Vagina (tissue), 2 donors: Measurements from ENCODE around the gene CFAP299.

Source experiments
- POLR2A ChIP-seq, 2 donors: fragments of 450-650 bp; IDR thresholded peaks; one replicate each; pipeline ENCODE4 v1.6.1; 2017; ENCODE audit warnings: antibody characterized with exemption in 2 of 2, mild to moderate bottlenecking in 2 of 2, moderate library complexity in 2 of 2
- TF ChIP-seq, protein P1 (sequence below), 3 experiments: fragments of 450-650 bp in 2 of 3; fragments of 200-600 bp in 1 of 3; sonication (generic) in 1 of 3; IDR thresholded peaks; one replicate each; pipeline ENCODE4 v1.5.1; 2017 to 2019; ENCODE audit warnings: antibody characterized with exemption in 3 of 3, mild to moderate bottlenecking in 2 of 3, moderate library complexity in 2 of 3

DNA sequence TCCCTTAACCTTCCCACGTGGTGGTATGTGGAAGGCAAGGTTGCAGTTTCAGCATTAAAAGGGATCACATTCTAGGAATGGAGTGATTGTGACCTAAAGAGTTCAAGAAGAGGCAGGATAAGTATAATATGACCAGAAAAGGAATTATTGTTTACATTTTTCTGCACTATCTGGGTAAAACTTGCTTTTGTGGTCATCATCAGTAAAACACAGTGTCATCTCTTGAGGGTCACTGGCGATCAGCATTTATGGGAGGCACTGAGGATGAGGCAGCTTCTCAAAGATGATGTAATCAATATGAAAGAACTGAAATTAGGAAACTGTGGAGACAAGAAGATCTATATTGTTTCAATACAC lies 88.7 kb downstream of the CFAP299 start:
- no peak for TF ChIP-seq POLR2A (IDR thresholded peaks at IDR 0.05)
- TF ChIP-seq, protein P1, sequence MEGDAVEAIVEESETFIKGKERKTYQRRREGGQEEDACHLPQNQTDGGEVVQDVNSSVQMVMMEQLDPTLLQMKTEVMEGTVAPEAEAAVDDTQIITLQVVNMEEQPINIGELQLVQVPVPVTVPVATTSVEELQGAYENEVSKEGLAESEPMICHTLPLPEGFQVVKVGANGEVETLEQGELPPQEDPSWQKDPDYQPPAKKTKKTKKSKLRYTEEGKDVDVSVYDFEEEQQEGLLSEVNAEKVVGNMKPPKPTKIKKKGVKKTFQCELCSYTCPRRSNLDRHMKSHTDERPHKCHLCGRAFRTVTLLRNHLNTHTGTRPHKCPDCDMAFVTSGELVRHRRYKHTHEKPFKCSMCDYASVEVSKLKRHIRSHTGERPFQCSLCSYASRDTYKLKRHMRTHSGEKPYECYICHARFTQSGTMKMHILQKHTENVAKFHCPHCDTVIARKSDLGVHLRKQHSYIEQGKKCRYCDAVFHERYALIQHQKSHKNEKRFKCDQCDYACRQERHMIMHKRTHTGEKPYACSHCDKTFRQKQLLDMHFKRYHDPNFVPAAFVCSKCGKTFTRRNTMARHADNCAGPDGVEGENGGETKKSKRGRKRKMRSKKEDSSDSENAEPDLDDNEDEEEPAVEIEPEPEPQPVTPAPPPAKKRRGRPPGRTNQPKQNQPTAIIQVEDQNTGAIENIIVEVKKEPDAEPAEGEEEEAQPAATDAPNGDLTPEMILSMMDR (IDR thresholded peaks at IDR 0.05), result no peak
